HepG2 (cell line): ENCODE measurements around the gene BET1L. TPM values are rescaled to one million over a fixed set of nuclear protein-coding genes. Genes with fewer than 3 reads are reported as not detected.

Source experiments
- ATAC-seq: fragments of 200-7000 bp; cut with Tn5 transposase; 3 replicates; pipeline ENCODE4 v1.9.1; 2020; ENCODE audit warnings: mild to moderate bottlenecking, moderate library complexity
- BruUV-seq: library from RNA; stranded (reverse); fragments of 400-500 nt; replicated peaks from 2 replicates; lab custom pipeline; 2021; lab: Mats Ljungman, UMichigan
- CTCF ChIA-PET: fragments of 300-600 bp; formaldehyde crosslinking; extraction: SDS; loops from one replicate; lab custom pipeline; 2021; ENCODE audit warnings: low total read pairs, inconsistent platforms, low intra/inter-chr PET ratio; lab: Yijun Ruan, JAX
- POLR2A ChIA-PET: fragments of 350-600 bp; sonication (Branson Sonifier 250); formaldehyde crosslinking; loops from one replicate; lab custom pipeline; 2020; ENCODE audit warnings: antibody characterized with exemption, inconsistent platforms; lab: Yijun Ruan, JAX
- DNase-seq: peaks from one replicate; pipeline ENCODE4 v3.0.0-alpha.2; 2015; ENCODE audit warnings: low spot score
- FAIRE-seq: peaks from 3 replicates; lab custom pipeline; 2011; peaks lifted over from hg19 to GRCh38; lab: Jason Lieb, UNC
- H2AFZ ChIP-seq: one replicate; pipeline ENCODE4 v1.6.1; 2011; ENCODE audit warnings: low read length, inconsistent platforms
- H3K27ac ChIP-seq: fragments of 300-600 bp; 3 replicates; pipeline ENCODE4 v1.8.0; 2011; ENCODE audit warnings: mixed run types, mild to moderate bottlenecking, mixed read lengths, low read length, inconsistent platforms; ENCODE audit not compliant: insufficient read depth; ENCODE audit errors: extremely low read length
- H3K27me3 ChIP-seq, 2 experiments: fragments of 200-600 bp in 1 of 2; 2 replicates in 1 of 2; 3 replicates in 1 of 2; pipeline versions ENCODE4 v1.6.0 to v1.8.0; 2011; ENCODE audit warnings: low read length in 2 of 2, mild to moderate bottlenecking in 2 of 2, moderate library complexity in 2 of 2, inconsistent platforms in 1 of 2; ENCODE audit not compliant: insufficient read depth in 2 of 2, control insufficient read depth in 1 of 2
- H3K36me3 ChIP-seq, 2 experiments: fragments of 200-600 bp in 1 of 2; replicated peaks in 1 of 2; 2 replicates in 1 of 2; 3 replicates in 1 of 2; pipeline versions ENCODE4 v1.5.1 to v1.8.0; 2011; ENCODE audit warnings: low read length in 2 of 2, inconsistent platforms in 1 of 2; ENCODE audit not compliant: insufficient read depth in 2 of 2, control insufficient read depth in 1 of 2
- H3K4me1 ChIP-seq: 2 replicates; pipeline ENCODE4 v1.5.1; 2012; ENCODE audit warnings: low read length, inconsistent platforms; ENCODE audit not compliant: insufficient read depth
- H3K4me2 ChIP-seq: 2 replicates; pipeline ENCODE4 v1.6.0; 2011; ENCODE audit warnings: low read depth, low read length, inconsistent platforms
- H3K4me3 ChIP-seq, 3 experiments: fragments of 200-600 bp in 1 of 3; sonication (generic), shearing (Covaris generic) in 1 of 3; replicated peaks in 1 of 3; 2 replicates each; pipeline ENCODE4 v1.5.1; 2011 to 2016; ENCODE audit warnings: low read length in 3 of 3, inconsistent platforms in 2 of 3, low read depth in 2 of 3, mild to moderate bottlenecking in 2 of 3, control low read depth in 1 of 3, mixed read lengths in 1 of 3; ENCODE audit not compliant: insufficient read depth in 1 of 3
- H3K79me2 ChIP-seq: one replicate; pipeline ENCODE4 v1.6.1; 2011; ENCODE audit warnings: low read length, inconsistent platforms; ENCODE audit not compliant: insufficient read depth
- H3K9ac ChIP-seq: 2 replicates; pipeline ENCODE4 v1.6.0; 2011; ENCODE audit warnings: mild to moderate bottlenecking, low read depth, low read length, inconsistent platforms; ENCODE audit not compliant: insufficient read depth
- H3K9me3 ChIP-seq: 2 replicates; pipeline ENCODE4 v1.5.1; 2012; ENCODE audit warnings: mild to moderate bottlenecking, low read length
- H4K20me1 ChIP-seq: 2 replicates; pipeline ENCODE4 v1.6.0; 2011; ENCODE audit warnings: inconsistent platforms, mild to moderate bottlenecking, low read length, moderate library complexity; ENCODE audit not compliant: insufficient read depth
- ARID3A ChIP-seq: IDR thresholded peaks from 2 replicates; pipeline ENCODE4 v1.6.1; 2012; ENCODE audit warnings: low read depth, low read length, improper control_type of control experiment
- DZIP1 ChIP-seq: sonication (generic); formaldehyde crosslinking; IDR thresholded peaks from 2 replicates; pipeline ENCODE4 v1.5.0; 2020; ENCODE audit warnings: mild to moderate bottlenecking, missing genetic modification reagents
- ELF1 ChIP-seq: sonication (generic); formaldehyde crosslinking; IDR thresholded peaks from 2 replicates; pipeline ENCODE4 v1.4.0; 2020; ENCODE audit warnings: missing genetic modification reagents
- KMT2B ChIP-seq: IDR thresholded peaks from 2 replicates; pipeline ENCODE4 v1.6.1; 2016; ENCODE audit warnings: missing genetic modification reagents, missing compliant biosample characterization
- PRMT3 ChIP-seq: sonication (generic); formaldehyde crosslinking; IDR thresholded peaks from 2 replicates; pipeline ENCODE4 v1.8.1; 2022; ENCODE audit warnings: low read depth, mild to moderate bottlenecking, moderate library complexity, missing genetic modification reagents, borderline replicate concordance
- SMC3 ChIP-seq: IDR thresholded peaks from 2 replicates; pipeline ENCODE4 v1.6.1; 2011; ENCODE audit warnings: low read length, improper control_type of control experiment
- TCF7 ChIP-seq: sonication (generic); IDR thresholded peaks from 2 replicates; pipeline ENCODE4 v1.6.1; 2016; ENCODE audit warnings: antibody characterized with exemption, low read depth
- U2AF2 ChIP-seq: fragments of 200-400 bp; formaldehyde crosslinking; IDR thresholded peaks from 2 replicates; pipeline ENCODE4 v1.6.1; 2017; ENCODE audit warnings: low read depth, mild to moderate bottlenecking, low read length
- ZBTB7B ChIP-seq: sonication (generic); formaldehyde crosslinking; IDR thresholded peaks from 2 replicates; pipeline ENCODE4 v1.4.0; 2020; ENCODE audit warnings: missing genetic modification reagents
- ZNF143 ChIP-seq: sonication (generic); formaldehyde crosslinking; IDR thresholded peaks from 2 replicates; pipeline ENCODE4 v1.4.0; 2020; ENCODE audit warnings: missing genetic modification reagents
- ZNF878 ChIP-seq: sonication (generic); formaldehyde crosslinking; IDR thresholded peaks from 2 replicates; pipeline ENCODE4 v1.8.1; 2023; ENCODE audit warnings: mild to moderate bottlenecking, missing genetic modification reagents, moderate library complexity
- WGBS: methylation state at CpG from one replicate; pipeline ENCODE4 v1.1.6; 2017; ENCODE audit warnings: low lambda C conversion rate; 5-methylcytosine and 5-hydroxymethylcytosine counted together
- in situ Hi-C: cut with HindIII; loops from 2 replicates; pipeline ENCODE4 v1.10.0; 2017; ENCODE audit warnings: low pct_unique_long_range_greater_than_20kb; ENCODE audit not compliant: extremely low pct_ligation_motif_present
- intact Hi-C: fragments of 100-400 bp; cut with micrococcal nuclease; formaldehyde crosslinking; loops from one replicate; pipeline ENCODE4 v1.10.0; 2022; ENCODE audit not compliant: unreplicated experiment
- polyA plus RNA-seq, 8 experiments: library from polyadenylated mRNA; depleted of rRNA in 3 of 8; stranded (reverse) in 7 of 8; unstranded in 1 of 8; fragments of >200 nt; fragmentation: Illumina TruSeq in 4 of 8; extraction: Trizol in 4 of 8; gene quantifications; 2 replicates each; pipeline versions ENCODE4 v1.2.1 to v1.2.3, GENCODE V29; 2011 to 2016; ENCODE audit warnings: low read depth in 4 of 8, missing spikeins in 1 of 8, mixed read lengths in 1 of 8; ENCODE audit not compliant: insufficient read depth in 1 of 8
- total RNA-seq, 5 experiments: library from RNA; depleted of rRNA; stranded (reverse); fragments of >200 nt; fragmentation: Illumina TruSeq; extraction: Trizol; gene quantifications; 2 replicates each; pipeline ENCODE4 v1.2.3, GENCODE V29; 2016; ENCODE audit warnings: low read depth in 1 of 5
- TF ChIP-seq, protein P1 (sequence below): sonication (generic); formaldehyde crosslinking; IDR thresholded peaks from 2 replicates; pipeline ENCODE4 v1.5.1; 2020; ENCODE audit warnings: missing genetic modification reagents, mild to moderate bottlenecking, borderline replicate concordance
- TF ChIP-seq, protein P2 (sequence below): sonication (generic); formaldehyde crosslinking; IDR thresholded peaks from 2 replicates; pipeline ENCODE4 v1.5.0; 2020; ENCODE audit warnings: mild to moderate bottlenecking, missing genetic modification reagents

Gene BET1L
- total and polyA plus RNA-seq, 2 of the 13 experiments (the other 11 are each of a cell fraction or from before 2014, with no cell fraction given): 26.2 to 59.6 TPM

- no peak for FAIRE-seq
- no TSS peak for BruUV-seq
- POLR2A ChIA-PET: no interaction called here
- Histone ChIP-seq H3K4me3 (no peak overlapping the region), H3K27ac (no peak overlapping the region), H2AFZ (no peak overlapping the region), H3K79me2 (no peaks in the 10 kb centered on the region)
- no peak for DNase-seq
- intact Hi-C loops: no loop called here
- 43% methylated on average over 3 of the region's 3 CpGs for WGBS
- TF ChIP-seq TCF7: no peak
- no peak for TF ChIP-seq KMT2B (CRISPR knock-in tag)
- TF ChIP-seq U2AF2: no peak
- TF ChIP-seq ZNF878 (CRISPR knock-in tag): no peak
- no peak for TF ChIP-seq ZNF143 (CRISPR knock-in tag)
- TF ChIP-seq ZBTB7B: no peak
- TF ChIP-seq, protein P1, sequence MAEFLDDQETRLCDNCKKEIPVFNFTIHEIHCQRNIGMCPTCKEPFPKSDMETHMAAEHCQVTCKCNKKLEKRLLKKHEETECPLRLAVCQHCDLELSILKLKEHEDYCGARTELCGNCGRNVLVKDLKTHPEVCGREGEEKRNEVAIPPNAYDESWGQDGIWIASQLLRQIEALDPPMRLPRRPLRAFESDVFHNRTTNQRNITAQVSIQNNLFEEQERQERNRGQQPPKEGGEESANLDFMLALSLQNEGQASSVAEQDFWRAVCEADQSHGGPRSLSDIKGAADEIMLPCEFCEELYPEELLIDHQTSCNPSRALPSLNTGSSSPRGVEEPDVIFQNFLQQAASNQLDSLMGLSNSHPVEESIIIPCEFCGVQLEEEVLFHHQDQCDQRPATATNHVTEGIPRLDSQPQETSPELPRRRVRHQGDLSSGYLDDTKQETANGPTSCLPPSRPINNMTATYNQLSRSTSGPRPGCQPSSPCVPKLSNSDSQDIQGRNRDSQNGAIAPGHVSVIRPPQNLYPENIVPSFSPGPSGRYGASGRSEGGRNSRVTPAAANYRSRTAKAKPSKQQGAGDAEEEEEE (CRISPR knock-in tag): no peak
- no peak for TF ChIP-seq DZIP1 (CRISPR knock-in tag)
- TF ChIP-seq SMC3: no peak
- TF ChIP-seq, protein P2, sequence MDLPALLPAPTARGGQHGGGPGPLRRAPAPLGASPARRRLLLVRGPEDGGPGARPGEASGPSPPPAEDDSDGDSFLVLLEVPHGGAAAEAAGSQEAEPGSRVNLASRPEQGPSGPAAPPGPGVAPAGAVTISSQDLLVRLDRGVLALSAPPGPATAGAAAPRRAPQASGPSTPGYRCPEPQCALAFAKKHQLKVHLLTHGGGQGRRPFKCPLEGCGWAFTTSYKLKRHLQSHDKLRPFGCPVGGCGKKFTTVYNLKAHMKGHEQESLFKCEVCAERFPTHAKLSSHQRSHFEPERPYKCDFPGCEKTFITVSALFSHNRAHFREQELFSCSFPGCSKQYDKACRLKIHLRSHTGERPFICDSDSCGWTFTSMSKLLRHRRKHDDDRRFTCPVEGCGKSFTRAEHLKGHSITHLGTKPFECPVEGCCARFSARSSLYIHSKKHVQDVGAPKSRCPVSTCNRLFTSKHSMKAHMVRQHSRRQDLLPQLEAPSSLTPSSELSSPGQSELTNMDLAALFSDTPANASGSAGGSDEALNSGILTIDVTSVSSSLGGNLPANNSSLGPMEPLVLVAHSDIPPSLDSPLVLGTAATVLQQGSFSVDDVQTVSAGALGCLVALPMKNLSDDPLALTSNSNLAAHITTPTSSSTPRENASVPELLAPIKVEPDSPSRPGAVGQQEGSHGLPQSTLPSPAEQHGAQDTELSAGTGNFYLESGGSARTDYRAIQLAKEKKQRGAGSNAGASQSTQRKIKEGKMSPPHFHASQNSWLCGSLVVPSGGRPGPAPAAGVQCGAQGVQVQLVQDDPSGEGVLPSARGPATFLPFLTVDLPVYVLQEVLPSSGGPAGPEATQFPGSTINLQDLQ (CRISPR knock-in tag): no peak
- no peak for TF ChIP-seq ELF1 (CRISPR knock-in tag)
- no peak for TF ChIP-seq ARID3A
- TF ChIP-seq PRMT3 (CRISPR knock-in tag): no peak
- TF ChIP-seq, all 625 proteins: peak for 0
- CTCF ChIA-PET: no interaction called here
- Histone ChIP-seq H3K9me3 (no peaks in the 10 kb centered on the region), H3K27me3 (peaks cover 0 to 7% of the 10 kb centered on the region in 2 experiments; a peak in 1 of 5 replicates), H3K4me1 (peaks cover 8% of the 10 kb centered on the region; the same call in 1 of the 2 replicates), H3K36me3 (peaks cover 18 to 31% of the 10 kb centered on the region in 2 experiments; a peak in 4 of 5 replicates), H4K20me1 (no peaks in the 10 kb centered on the region), H3K4me2 (no peak overlapping the region), H3K9ac (no peak overlapping the region)
- in situ Hi-C loops: no loop called here
- ATAC-seq: no peak
These were observed 48.0 kb upstream of the BET1L start for GRCh38 chr11:255176-255575.
